Measurements from ENCODE around the gene KPRP. TPM values are rescaled to one million over a fixed set of nuclear protein-coding genes. Genes with fewer than 3 reads are reported as not detected.

The KPRP gene
- total RNA-seq, 1 donor from 2014 or later, result not detected

GRCh38 chr1:152752225-152752624, 5.6 kb upstream of the KPRP start:
- peaks cover 39% of the 10 kb centered on the region for H3K9me3 ChIP-seq (ENCODE audit: low read depth)
- no peak for DNase-seq (ENCODE audit: low spot score)
- no peaks in the 10 kb centered on the region for H4K20me1 ChIP-seq (ENCODE audit: low read depth)
- H2AFZ ChIP-seq (replicated peaks), result no peak overlapping the region
- no peak overlapping the region for H3K4me2 ChIP-seq
- TF ChIP-seq, protein P1, sequence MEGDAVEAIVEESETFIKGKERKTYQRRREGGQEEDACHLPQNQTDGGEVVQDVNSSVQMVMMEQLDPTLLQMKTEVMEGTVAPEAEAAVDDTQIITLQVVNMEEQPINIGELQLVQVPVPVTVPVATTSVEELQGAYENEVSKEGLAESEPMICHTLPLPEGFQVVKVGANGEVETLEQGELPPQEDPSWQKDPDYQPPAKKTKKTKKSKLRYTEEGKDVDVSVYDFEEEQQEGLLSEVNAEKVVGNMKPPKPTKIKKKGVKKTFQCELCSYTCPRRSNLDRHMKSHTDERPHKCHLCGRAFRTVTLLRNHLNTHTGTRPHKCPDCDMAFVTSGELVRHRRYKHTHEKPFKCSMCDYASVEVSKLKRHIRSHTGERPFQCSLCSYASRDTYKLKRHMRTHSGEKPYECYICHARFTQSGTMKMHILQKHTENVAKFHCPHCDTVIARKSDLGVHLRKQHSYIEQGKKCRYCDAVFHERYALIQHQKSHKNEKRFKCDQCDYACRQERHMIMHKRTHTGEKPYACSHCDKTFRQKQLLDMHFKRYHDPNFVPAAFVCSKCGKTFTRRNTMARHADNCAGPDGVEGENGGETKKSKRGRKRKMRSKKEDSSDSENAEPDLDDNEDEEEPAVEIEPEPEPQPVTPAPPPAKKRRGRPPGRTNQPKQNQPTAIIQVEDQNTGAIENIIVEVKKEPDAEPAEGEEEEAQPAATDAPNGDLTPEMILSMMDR (IDR thresholded peaks at IDR 0.05), result no peak
- no peak for TF ChIP-seq EZH2 (IDR thresholded peaks at IDR 0.05)
- TF ChIP-seq EZH2phosphoT487 (IDR thresholded peaks at IDR 0.05), result no peak
- Mint-ChIP-seq H3K27me3 (ENCODE audit: insufficient read depth, low read depth) (peaks cover 2% of the 10 kb centered on the region), H3K4me1 (no peaks in the 10 kb centered on the region), H3K9me3 (peaks cover 14% of the 10 kb centered on the region), H3K4me3 (no peak overlapping the region), H3K36me3 (no peaks in the 10 kb centered on the region), H3K27ac (no peak overlapping the region)
- H3K36me3 ChIP-seq, result no peaks in the 10 kb centered on the region
- H3K27ac ChIP-seq, result no peak overlapping the region
- H3K9ac ChIP-seq, result no peak overlapping the region
- H3F3A ChIP-seq (ENCODE audit: low read depth), result no peaks in the 10 kb centered on the region
- H3K4me3 ChIP-seq, result no peak overlapping the region
- H3K79me2 ChIP-seq (ENCODE audit: low read depth), result no peaks in the 10 kb centered on the region
- no peaks in the 10 kb centered on the region for H3K27me3 ChIP-seq
- H3K4me1 ChIP-seq, result no peaks in the 10 kb centered on the region

- H3K79me2 ChIP-seq (ENCODE audit: low read depth), result no peaks in the 10 kb centered on the region
- H2AFZ ChIP-seq (replicated peaks), result no peak overlapping the region
- H3K4me2 ChIP-seq, result no peak overlapping the region
- Mint-ChIP-seq H3K36me3 (no peaks in the 10 kb centered on the region), H3K4me3 (no peak overlapping the region), H3K27me3 (ENCODE audit: insufficient read depth, low read depth) (peaks cover 2% of the 10 kb centered on the region), H3K27ac (no peak overlapping the region), H3K4me1 (no peaks in the 10 kb centered on the region), H3K9me3 (peaks cover 24% of the 10 kb centered on the region)
- H3K9me3 ChIP-seq (ENCODE audit: low read depth), result peaks cover 30% of the 10 kb centered on the region
- no peak for DNase-seq (ENCODE audit: low spot score)
- H4K20me1 ChIP-seq (ENCODE audit: low read depth), result no peaks in the 10 kb centered on the region
- H3K9ac ChIP-seq, result no peak overlapping the region
- no peak overlapping the region for H3K4me3 ChIP-seq
- TF ChIP-seq EZH2 (IDR thresholded peaks at IDR 0.05) (no peak), EZH2phosphoT487 (IDR thresholded peaks at IDR 0.05) (no peak)
- TF ChIP-seq, protein P1 (IDR thresholded peaks at IDR 0.05), result no peak
- H3K4me1 ChIP-seq, result no peaks in the 10 kb centered on the region
- H3K27ac ChIP-seq, result no peak overlapping the region
- H3K27me3 ChIP-seq, result no peaks in the 10 kb centered on the region
- no peaks in the 10 kb centered on the region for H3F3A ChIP-seq (ENCODE audit: low read depth)
- H3K36me3 ChIP-seq, result no peaks in the 10 kb centered on the region
These were observed 4.2 kb upstream of the KPRP start for GRCh38 chr1:152753586-152753985.

DNA sequence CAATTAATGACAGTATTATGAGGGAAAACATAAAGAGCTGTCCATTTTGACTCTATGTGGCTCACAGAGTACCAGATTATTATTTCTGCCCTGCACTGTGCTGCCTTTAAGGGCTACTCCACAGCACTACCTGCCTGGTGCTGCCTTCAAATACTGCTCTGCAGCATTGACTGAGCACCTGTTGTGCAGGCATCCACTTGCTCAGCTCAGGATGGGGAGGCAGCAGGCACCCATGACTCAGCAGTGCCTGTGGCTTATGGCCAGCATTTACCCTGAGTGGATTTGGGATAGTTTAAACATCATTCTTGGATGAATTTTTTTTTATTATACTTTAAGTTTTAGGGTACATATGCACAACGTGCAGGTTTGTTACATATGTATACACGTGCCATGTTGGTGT, 953 bp upstream of the KPRP start:
- Histone ChIP-seq H4K20me1 (ENCODE audit: low read depth) (no peaks in the 10 kb centered on the region), H3K36me3 (no peaks in the 10 kb centered on the region), H3K4me2 (no peak overlapping the region), H3K27me3 (no peaks in the 10 kb centered on the region), H3K27ac (no peak overlapping the region), H3K9ac (no peak overlapping the region), H3K4me1 (no peaks in the 10 kb centered on the region), H2AFZ (replicated peaks) (no peak overlapping the region), H3K4me3 (no peak overlapping the region), H3K9me3 (ENCODE audit: low read depth) (peaks cover 20% of the 10 kb centered on the region), H3K79me2 (ENCODE audit: low read depth) (no peaks in the 10 kb centered on the region), H3F3A (ENCODE audit: low read depth) (no peaks in the 10 kb centered on the region)
- TF ChIP-seq EZH2 (IDR thresholded peaks at IDR 0.05) (no peak), EZH2phosphoT487 (IDR thresholded peaks at IDR 0.05) (no peak)
- TF ChIP-seq, protein P1 (IDR thresholded peaks at IDR 0.05), result no peak
- H3K4me3 Mint-ChIP-seq, result no peak overlapping the region
- H3K4me1 Mint-ChIP-seq, result no peaks in the 10 kb centered on the region
- H3K9me3 Mint-ChIP-seq, result peaks cover 40% of the 10 kb centered on the region
- H3K36me3 Mint-ChIP-seq, result no peaks in the 10 kb centered on the region
- H3K27me3 Mint-ChIP-seq (ENCODE audit: insufficient read depth, low read depth), result peaks cover 6% of the 10 kb centered on the region
- no peak overlapping the region for H3K27ac Mint-ChIP-seq
- DNase-seq (ENCODE audit: low spot score), result no peak

All from neural progenitor cell (in vitro differentiated cells).